ENCODE data around the gene MPIG6B. TPM values are rescaled to one million over a fixed set of nuclear protein-coding genes. Genes with fewer than 3 reads are reported as not detected.

Gene MPIG6B
- total and polyA plus RNA-seq, 12 donors = 0.11 to 0.97 (median 0.27) TPM; not detected in 3

DNA sequence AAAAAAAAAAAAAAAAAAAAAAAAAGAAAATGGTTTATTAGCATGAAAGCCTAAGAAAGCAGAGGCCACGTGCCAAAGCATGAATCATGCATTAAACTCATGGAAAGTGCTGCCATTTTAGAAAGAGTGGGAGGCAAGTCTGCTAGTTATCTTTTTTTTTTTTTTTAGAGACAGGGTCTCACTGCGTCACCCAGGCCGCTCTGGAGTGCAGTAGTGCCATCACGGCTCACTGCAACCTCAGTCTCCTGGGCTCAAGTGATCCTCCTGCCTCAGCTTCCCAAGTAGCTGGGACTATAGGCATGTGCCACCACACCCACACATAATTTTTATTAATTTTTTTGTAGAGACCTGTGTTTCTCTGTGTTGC, 48.8 kb downstream of the MPIG6B start:
- Histone ChIP-seq H3K9me3 (no peaks in the 10 kb centered on the region), H3K27ac (no peak overlapping the region), H3K4me1 (peaks cover 2 to 39% (median 7%) of the 10 kb centered on the region in 9 donors), H3K4me3 (no peak overlapping the region), H3K36me3 (peaks cover 0 to 5% (median 0%) of the 10 kb centered on the region in 9 donors), H3K27me3 (no peaks in the 10 kb centered on the region)
- TF ChIP-seq, protein P1, sequence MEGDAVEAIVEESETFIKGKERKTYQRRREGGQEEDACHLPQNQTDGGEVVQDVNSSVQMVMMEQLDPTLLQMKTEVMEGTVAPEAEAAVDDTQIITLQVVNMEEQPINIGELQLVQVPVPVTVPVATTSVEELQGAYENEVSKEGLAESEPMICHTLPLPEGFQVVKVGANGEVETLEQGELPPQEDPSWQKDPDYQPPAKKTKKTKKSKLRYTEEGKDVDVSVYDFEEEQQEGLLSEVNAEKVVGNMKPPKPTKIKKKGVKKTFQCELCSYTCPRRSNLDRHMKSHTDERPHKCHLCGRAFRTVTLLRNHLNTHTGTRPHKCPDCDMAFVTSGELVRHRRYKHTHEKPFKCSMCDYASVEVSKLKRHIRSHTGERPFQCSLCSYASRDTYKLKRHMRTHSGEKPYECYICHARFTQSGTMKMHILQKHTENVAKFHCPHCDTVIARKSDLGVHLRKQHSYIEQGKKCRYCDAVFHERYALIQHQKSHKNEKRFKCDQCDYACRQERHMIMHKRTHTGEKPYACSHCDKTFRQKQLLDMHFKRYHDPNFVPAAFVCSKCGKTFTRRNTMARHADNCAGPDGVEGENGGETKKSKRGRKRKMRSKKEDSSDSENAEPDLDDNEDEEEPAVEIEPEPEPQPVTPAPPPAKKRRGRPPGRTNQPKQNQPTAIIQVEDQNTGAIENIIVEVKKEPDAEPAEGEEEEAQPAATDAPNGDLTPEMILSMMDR (IDR thresholded peaks at IDR 0.05) = no peak
- no peak for DNase-seq
- intact Hi-C loops (cut with DNase I) = loop anchor here in 4 of 10 donors (2.0 to 10.0 kb wide), 3 partner anchors 59 to 63 kb away; no protein-coding TSS in a partner anchor
- WGBS, 2 donors = 72 to 74% methylated on average over 4 of the region's 4 CpGs
- no peak for ATAC-seq

DNA sequence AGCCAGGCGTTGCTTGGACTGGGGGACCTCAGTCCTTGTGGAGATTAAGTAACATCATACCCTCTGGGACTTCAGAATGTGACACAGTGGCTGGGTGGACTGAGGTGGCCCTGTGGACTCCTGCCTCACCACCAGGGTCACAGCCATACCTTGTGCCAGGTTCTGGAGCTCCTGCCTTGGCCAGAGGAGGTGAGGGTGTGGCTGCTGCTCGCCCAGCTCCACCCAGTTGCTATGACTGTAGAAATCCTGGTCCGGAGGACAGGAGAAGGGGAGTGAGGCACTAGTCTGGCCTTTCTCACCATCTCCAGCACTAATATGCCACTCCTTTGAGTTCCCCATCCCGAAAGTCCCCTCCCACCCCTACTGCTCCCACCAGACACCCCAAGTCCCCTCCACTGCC, 52.0 kb downstream of the MPIG6B start:
- no peak for ATAC-seq

DNA sequence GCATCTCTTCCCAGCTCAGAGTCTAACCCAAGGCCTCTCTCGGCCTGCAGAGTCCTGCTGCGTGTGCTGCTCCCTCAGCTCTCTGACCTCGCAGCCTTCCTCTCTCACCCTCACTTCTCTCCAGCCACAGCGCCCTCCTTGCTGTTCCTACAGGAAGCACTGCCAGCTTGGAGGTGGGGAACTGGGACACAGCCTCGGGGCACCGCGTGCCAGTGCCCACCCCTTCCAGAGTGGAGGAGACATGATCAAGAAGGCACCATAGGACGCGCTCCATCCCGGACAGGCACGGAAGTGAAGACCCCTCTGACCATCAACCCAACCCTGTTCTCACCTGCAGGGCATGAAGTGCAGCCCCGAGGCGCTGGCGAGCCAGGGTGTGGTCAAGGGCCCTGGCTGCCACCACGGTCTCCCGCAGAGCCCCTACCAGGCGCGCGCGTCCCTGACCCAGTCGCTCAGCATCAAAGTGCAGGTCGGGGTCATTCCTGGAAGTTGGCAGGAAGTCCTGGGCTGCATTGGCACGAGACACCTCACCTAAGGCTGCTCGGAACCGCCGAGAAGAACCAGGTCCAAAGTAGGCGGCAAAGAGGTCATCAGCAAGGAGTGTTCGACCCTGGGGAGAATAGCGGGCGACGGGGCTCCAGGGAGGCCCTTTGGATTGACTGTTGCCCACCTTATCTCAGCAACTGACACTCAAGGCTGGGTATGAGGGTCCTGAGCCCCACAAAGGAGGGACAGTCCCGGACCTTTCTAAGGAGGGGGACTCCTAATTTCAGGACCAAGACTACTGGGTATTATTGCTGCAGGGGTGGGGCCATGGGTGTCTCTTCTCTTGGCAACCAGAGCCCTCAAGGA, 52.7 kb downstream of the MPIG6B start:
- no peak for ATAC-seq
- no peak overlapping the region for H3K4me3 ChIP-seq

More for the DNA sequence above, 52.0 kb downstream of the MPIG6B start:
- no peak overlapping the region for H3K4me3 ChIP-seq
- no peaks in the 10 kb centered on the region for H3K27me3 ChIP-seq
- TF ChIP-seq, protein P1 (IDR thresholded peaks at IDR 0.05) = no peak
- H3K36me3 ChIP-seq = peaks cover 0 to 25% (median 7%) of the 10 kb centered on the region in 9 donors
- H3K9me3 ChIP-seq = no peaks in the 10 kb centered on the region
- peaks cover 7 to 23% (median 13%) of the 10 kb centered on the region in 9 donors for H3K4me1 ChIP-seq
- no peak overlapping the region for H3K27ac ChIP-seq
- intact Hi-C loops (cut with DNase I) = loop anchor here in 4 of 10 donors (5.0 to 10.0 kb wide), 3 partner anchors 57 to 62 kb away; no protein-coding TSS in a partner anchor
- DNase-seq = no peak
- WGBS, 2 donors = 79 to 81% methylated on average over 4 of the region's 4 CpGs

More for the DNA sequence above, 52.7 kb downstream of the MPIG6B start:
- TF ChIP-seq, protein P1 (IDR thresholded peaks at IDR 0.05) = no peak
- no peak for DNase-seq
- intact Hi-C loops (cut with DNase I) = loop anchor here in 4 of 10 donors (5.0 to 10.0 kb wide), 3 partner anchors 56 to 61 kb away; no protein-coding TSS in a partner anchor
- no peaks in the 10 kb centered on the region for H3K9me3 ChIP-seq
- peak overlapping the region in 7 of 10 donors; percentile 68 to 83 (median 80) for H3K27ac ChIP-seq
- H3K4me1 ChIP-seq = peaks cover 7 to 23% (median 13%) of the 10 kb centered on the region in 9 donors
- no peaks in the 10 kb centered on the region for H3K27me3 ChIP-seq
- H3K36me3 ChIP-seq = peaks cover 0 to 32% (median 10%) of the 10 kb centered on the region in 9 donors
- WGBS, 2 donors = 89 to 94% methylated on average over 32 of the region's 32 CpGs

Small RNA genes within 50 kb of the gene (microRNA-seq; reads per million reads assigned to microRNA genes)
- gene MIR4646 = 0 to 0.51 reads per million in 2 donors

Other genes with a start within 250 kb of the MPIG6B start
Only the 30 nearest of the 42 such genes appear.
- under 1 TPM in 2 of 10 donors, not detected in 8; 0.15 to 0.86 TPM for gene LTA, start 151.1 kb upstream of the MPIG6B start, total RNA-seq
- gene LTA, start 151.1 kb upstream of the MPIG6B start, polyA plus RNA-seq = under 1 TPM; 0.06 to 0.44 TPM
- 1 to 10 TPM in 2 of 10 donors, under 1 TPM in 7, not detected in 1; 0.33 to 3.0 (median 0.61) TPM for gene TNF, start 147.8 kb upstream of the MPIG6B start, total RNA-seq
- gene TNF, start 147.8 kb upstream of the MPIG6B start, polyA plus RNA-seq = under 1 TPM; 0.16 to 0.51 TPM
- 1 to 10 TPM in 3 of 10 donors, under 1 TPM in 6, not detected in 1; 0.26 to 10.0 (median 0.67) TPM for gene LTB, start 140.9 kb upstream of the MPIG6B start, total RNA-seq
- gene LTB, start 140.9 kb upstream of the MPIG6B start, polyA plus RNA-seq = under 1 TPM; 0.51 to 0.65 TPM
- gene LST1, start 137.1 kb upstream of the MPIG6B start, total RNA-seq = 10 to 100 TPM in 1 of 10 donors, 1 to 10 TPM in 9; 2.6 to 35.6 (median 3.9) TPM
- gene LST1, start 137.1 kb upstream of the MPIG6B start, polyA plus RNA-seq = 1 to 10 TPM; 6.5 to 8.7 TPM
- 1 to 10 TPM in 1 of 10 donors, under 1 TPM in 2, not detected in 7; 0.31 to 1.0 (median 0.33) TPM for gene NCR3, start 130.4 kb upstream of the MPIG6B start, total RNA-seq
- gene NCR3, start 130.4 kb upstream of the MPIG6B start, polyA plus RNA-seq = not detected
- gene AIF1, start 108.1 kb upstream of the MPIG6B start, total RNA-seq = 10 to 100 TPM in 3 of 10 donors, 1 to 10 TPM in 7; 2.8 to 62.1 (median 6.2) TPM
- gene AIF1, start 108.1 kb upstream of the MPIG6B start, polyA plus RNA-seq = 10 to 100 TPM; 18.2 to 20.2 TPM
- 100 to 1,000 TPM in 4 of 10 donors, 10 to 100 TPM in 6; 83.9 to 105 (median 98.9) TPM for gene PRRC2A, start 102.7 kb upstream of the MPIG6B start, total RNA-seq
- gene PRRC2A, start 102.7 kb upstream of the MPIG6B start, polyA plus RNA-seq = 100 to 1,000 TPM in 1 of 2 donors, 10 to 100 TPM in 1; 93.4 to 179 TPM
- gene BAG6, start 70.7 kb upstream of the MPIG6B start, total RNA-seq = 100 to 1,000 TPM; 262 to 347 (median 300) TPM
- 100 to 1,000 TPM; 311 to 522 TPM for gene BAG6, start 70.7 kb upstream of the MPIG6B start, polyA plus RNA-seq
- gene APOM, start 67.5 kb upstream of the MPIG6B start, total RNA-seq = 1 to 10 TPM; 1.8 to 3.9 (median 2.5) TPM
- 1 to 10 TPM; 3.2 to 7.4 TPM for gene APOM, start 67.5 kb upstream of the MPIG6B start, polyA plus RNA-seq
- gene C6orf47, start 62.6 kb upstream of the MPIG6B start, total RNA-seq = 10 to 100 TPM; 15.9 to 23.3 (median 18.0) TPM
- 10 to 100 TPM; 18.5 to 22.2 TPM for gene C6orf47, start 62.6 kb upstream of the MPIG6B start, polyA plus RNA-seq
- 10 to 100 TPM; 14.5 to 23.8 (median 18.3) TPM for gene GPANK1, start 58.4 kb upstream of the MPIG6B start, total RNA-seq
- gene GPANK1, start 58.4 kb upstream of the MPIG6B start, polyA plus RNA-seq = 10 to 100 TPM; 15.4 to 17.8 TPM
- 100 to 1,000 TPM; 101 to 153 (median 115) TPM for gene CSNK2B, start 57.3 kb upstream of the MPIG6B start, total RNA-seq
- 100 to 1,000 TPM; 109 to 199 TPM for gene CSNK2B, start 57.3 kb upstream of the MPIG6B start, polyA plus RNA-seq
- 1 to 10 TPM; 2.4 to 6.7 (median 3.8) TPM for gene LY6G5B, start 53.4 kb upstream of the MPIG6B start, total RNA-seq
- 1 to 10 TPM; 3.6 to 7.3 TPM for gene LY6G5B, start 53.4 kb upstream of the MPIG6B start, polyA plus RNA-seq
- 1 to 10 TPM; 1.2 to 3.5 (median 1.9) TPM for gene LY6G5C, start 42.3 kb upstream of the MPIG6B start, total RNA-seq
- 1 to 10 TPM; 2.0 to 2.6 TPM for gene LY6G5C, start 42.3 kb upstream of the MPIG6B start, polyA plus RNA-seq
- 10 to 100 TPM; 24.3 to 40.3 (median 28.7) TPM for gene ABHD16A, start 20.0 kb upstream of the MPIG6B start, total RNA-seq
- gene ABHD16A, start 20.0 kb upstream of the MPIG6B start, polyA plus RNA-seq = 10 to 100 TPM; 28.0 to 45.2 TPM
- not detected for gene LY6G6F, start 16.5 kb upstream of the MPIG6B start, total RNA-seq
- not detected for gene LY6G6F, start 16.5 kb upstream of the MPIG6B start, polyA plus RNA-seq
- not detected for gene LY6G6D, start 8.0 kb upstream of the MPIG6B start, total RNA-seq
- gene LY6G6D, start 8.0 kb upstream of the MPIG6B start, polyA plus RNA-seq = not detected
- gene LY6G6C, start 1.6 kb upstream of the MPIG6B start, total RNA-seq = not detected
- not detected for gene LY6G6C, start 1.6 kb upstream of the MPIG6B start, polyA plus RNA-seq
- 10 to 100 TPM; 35.2 to 61.6 (median 51.5) TPM for gene DDAH2, start 5.9 kb downstream of the MPIG6B start, total RNA-seq
- 100 to 1,000 TPM in 1 of 2 donors, 10 to 100 TPM in 1; 96.4 to 117 TPM for gene DDAH2, start 5.9 kb downstream of the MPIG6B start, polyA plus RNA-seq
- 100 to 1,000 TPM in 2 of 10 donors, 10 to 100 TPM in 8; 64.5 to 219 (median 87.9) TPM for gene CLIC1, start 13.2 kb downstream of the MPIG6B start, total RNA-seq
- gene CLIC1, start 13.2 kb downstream of the MPIG6B start, polyA plus RNA-seq = 100 to 1,000 TPM in 1 of 2 donors, 10 to 100 TPM in 1; 51.1 to 400 TPM
- 1 to 10 TPM in 8 of 10 donors, under 1 TPM in 2; 0.89 to 4.3 (median 2.6) TPM for gene MSH5, start 16.6 kb downstream of the MPIG6B start, total RNA-seq
- 1 to 10 TPM in 1 of 2 donors, under 1 TPM in 1; 0.97 to 6.1 TPM for gene MSH5, start 16.6 kb downstream of the MPIG6B start, polyA plus RNA-seq
- gene SAPCD1, start 39.3 kb downstream of the MPIG6B start, total RNA-seq = 1 to 10 TPM in 1 of 10 donors, under 1 TPM in 6, not detected in 3; 0.52 to 1.2 (median 0.72) TPM
- gene SAPCD1, start 39.3 kb downstream of the MPIG6B start, polyA plus RNA-seq = 1 to 10 TPM in 1 of 2 donors, under 1 TPM in 1; 0.36 to 1.9 TPM
- gene VWA7, start 54.0 kb downstream of the MPIG6B start, total RNA-seq = 10 to 100 TPM in 9 of 10 donors, 1 to 10 TPM in 1; 10.0 to 28.3 (median 20.8) TPM
- gene VWA7, start 54.0 kb downstream of the MPIG6B start, polyA plus RNA-seq = 1 to 10 TPM; 2.2 to 6.6 TPM
- 10 to 100 TPM; 22.4 to 43.4 (median 29.5) TPM for gene VARS1, start 72.4 kb downstream of the MPIG6B start, total RNA-seq
- gene VARS1, start 72.4 kb downstream of the MPIG6B start, polyA plus RNA-seq = 10 to 100 TPM; 26.5 to 44.0 TPM
- gene LSM2, start 83.6 kb downstream of the MPIG6B start, total RNA-seq = 10 to 100 TPM; 18.9 to 27.6 (median 23.0) TPM
- 10 to 100 TPM; 17.5 to 52.0 TPM for gene LSM2, start 83.6 kb downstream of the MPIG6B start, polyA plus RNA-seq
- gene HSPA1L, start 91.9 kb downstream of the MPIG6B start, total RNA-seq = 1 to 10 TPM; 1.1 to 2.9 (median 1.9) TPM
- gene HSPA1L, start 91.9 kb downstream of the MPIG6B start, polyA plus RNA-seq = 1 to 10 TPM in 1 of 2 donors, under 1 TPM in 1; 0.80 to 1.4 TPM
- 100 to 1,000 TPM; 202 to 679 (median 259) TPM for gene HSPA1A, start 92.2 kb downstream of the MPIG6B start, total RNA-seq
- 100 to 1,000 TPM; 113 to 166 TPM for gene HSPA1A, start 92.2 kb downstream of the MPIG6B start, polyA plus RNA-seq
- 100 to 1,000 TPM; 126 to 258 (median 169) TPM for gene HSPA1B, start 104.4 kb downstream of the MPIG6B start, total RNA-seq
- gene HSPA1B, start 104.4 kb downstream of the MPIG6B start, polyA plus RNA-seq = 100 to 1,000 TPM in 1 of 2 donors, 10 to 100 TPM in 1; 16.9 to 122 TPM
- gene NEU1, start 139.4 kb downstream of the MPIG6B start, total RNA-seq = 10 to 100 TPM; 18.1 to 32.4 (median 22.3) TPM
- 10 to 100 TPM; 15.7 to 48.0 TPM for gene NEU1, start 139.4 kb downstream of the MPIG6B start, polyA plus RNA-seq
- gene SLC44A4, start 155.6 kb downstream of the MPIG6B start, total RNA-seq = under 1 TPM in 2 of 10 donors, not detected in 8; 0.14 to 0.24 TPM
- gene SLC44A4, start 155.6 kb downstream of the MPIG6B start, polyA plus RNA-seq = under 1 TPM in 1 of 2 donors, not detected in 1; 0.03 TPM

Measured in heart right ventricle (tissue), 16 donors.